Right lung (tissue), 5 donors: ENCODE results near the gene SCYL3. TPM values are rescaled to one million over a fixed set of nuclear protein-coding genes. Genes with fewer than 3 reads are reported as not detected.
A peak's percentile ranks its signal among the peaks of the same experiment; 100 is the strongest.
"Not testable (repeated sequence)": the region's sequence is repeated elsewhere in the genome, so short reads cannot be mapped to it uniquely, and the experiment has no call there.

ENCODE experiments used
- DNase-seq, 2 donors: peaks; one replicate each; pipeline ENCODE4 v3.0.0-alpha.2; 2013
- polyA plus RNA-seq, 5 donors: library from polyadenylated mRNA; unstranded; fragments of 120-200 nt; gene quantifications; one replicate each; pipeline versions ENCODE4 v1.2.1 to v1.2.3, GENCODE V29; 2013; ENCODE audit warnings: inconsistent platforms in 1 of 5, low replicate concordance in 1 of 5; ENCODE audit not compliant: insufficient read length in 5 of 5, insufficient read depth in 1 of 5

Gene SCYL3
- polyA plus RNA-seq, 5 donors = 15.2 to 23.5 (median 22.9) TPM

DNA sequence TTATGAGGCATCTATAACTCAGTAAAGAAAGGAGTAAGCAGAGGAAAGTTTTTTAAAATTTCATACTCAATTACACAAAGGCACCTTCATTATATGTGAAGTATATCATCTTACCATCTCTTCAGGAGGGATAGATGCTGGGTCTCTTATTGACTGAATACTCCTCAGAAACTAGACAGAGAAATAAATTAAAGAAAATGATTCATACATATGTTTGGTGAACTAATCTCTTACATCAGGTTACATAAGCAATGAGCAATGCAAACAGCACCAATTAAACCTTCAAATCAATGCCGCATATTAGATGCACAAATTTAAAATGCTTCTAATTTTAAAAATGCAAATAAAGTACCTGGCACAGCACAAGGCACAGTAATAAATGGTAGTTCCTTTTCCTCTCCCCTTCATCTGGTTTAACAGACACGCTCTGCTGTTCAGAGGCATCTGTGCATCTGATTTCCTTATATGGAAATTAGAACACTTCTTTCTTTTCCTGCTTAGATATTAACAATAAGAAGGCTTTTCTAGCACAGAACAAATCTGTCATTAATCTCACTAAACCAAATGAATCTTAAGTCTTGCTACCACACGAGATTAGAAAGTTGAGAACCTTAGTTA, 20.0 kb downstream of the SCYL3 start:
- DNase-seq = no peak

DNA sequence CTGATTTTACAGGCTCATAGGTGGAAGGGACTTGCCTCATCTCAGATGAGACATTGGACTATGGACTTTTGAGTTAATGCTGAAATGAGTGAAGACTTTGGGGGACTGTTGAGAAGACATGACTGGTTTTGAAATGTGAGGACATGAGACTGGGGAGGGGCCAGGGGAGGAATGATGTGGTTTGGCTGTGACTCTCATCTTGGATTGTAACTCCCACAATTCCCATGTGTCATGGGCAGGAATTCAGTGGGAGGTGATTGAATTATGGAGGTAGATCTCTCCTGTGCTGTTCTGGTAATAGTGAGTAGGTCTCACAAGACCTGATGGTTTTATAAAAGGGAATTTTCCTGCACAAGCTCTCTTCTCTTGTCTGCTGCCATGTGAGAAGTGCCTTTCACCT, 20.8 kb downstream of the SCYL3 start:
- no peak for DNase-seq

GRCh38 chr1:169871988-169872387, 21.7 kb downstream of the SCYL3 start:
- DNase-seq = not testable (repeated sequence)

GRCh38 chr1:169869426-169869825, 24.3 kb downstream of the SCYL3 start:
- DNase-seq = no peak

GRCh38 chr1:169868978-169869377, 24.7 kb downstream of the SCYL3 start:
- no peak for DNase-seq

DNA sequence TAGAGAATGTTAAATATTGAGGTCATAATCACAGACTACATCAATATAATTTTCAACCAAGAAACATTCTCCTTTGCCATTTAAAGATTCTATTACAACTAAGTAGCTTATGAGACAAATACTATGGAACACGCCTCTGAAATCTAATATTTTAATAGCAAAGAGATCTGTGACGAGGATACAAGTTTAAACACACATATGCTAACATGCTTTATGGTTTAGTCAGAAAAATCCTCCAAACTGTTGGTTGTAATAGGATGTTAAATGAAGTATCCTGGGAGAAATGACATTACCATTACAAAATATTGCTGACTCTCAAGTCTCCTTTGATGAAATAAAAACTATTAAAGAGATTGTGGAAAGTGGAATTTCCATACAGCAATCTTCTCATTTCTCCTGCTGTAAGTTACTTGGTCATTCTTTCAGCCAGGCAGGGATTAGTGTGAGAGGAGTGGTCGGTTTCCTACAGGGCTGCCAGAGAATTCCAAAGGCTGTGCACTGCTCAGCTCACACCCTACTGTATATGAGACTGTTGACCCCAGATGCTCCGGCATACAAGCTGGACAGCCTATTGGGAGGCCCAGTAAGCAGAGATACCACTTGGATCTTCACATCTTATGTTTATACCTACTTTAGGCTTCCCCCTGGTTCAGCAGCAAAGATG, 26.6 kb downstream of the SCYL3 start:
- no peak for DNase-seq

- no peak for DNase-seq
Observed at GRCh38 chr1:169866577-169866976, 27.1 kb downstream of the SCYL3 start.

DNA sequence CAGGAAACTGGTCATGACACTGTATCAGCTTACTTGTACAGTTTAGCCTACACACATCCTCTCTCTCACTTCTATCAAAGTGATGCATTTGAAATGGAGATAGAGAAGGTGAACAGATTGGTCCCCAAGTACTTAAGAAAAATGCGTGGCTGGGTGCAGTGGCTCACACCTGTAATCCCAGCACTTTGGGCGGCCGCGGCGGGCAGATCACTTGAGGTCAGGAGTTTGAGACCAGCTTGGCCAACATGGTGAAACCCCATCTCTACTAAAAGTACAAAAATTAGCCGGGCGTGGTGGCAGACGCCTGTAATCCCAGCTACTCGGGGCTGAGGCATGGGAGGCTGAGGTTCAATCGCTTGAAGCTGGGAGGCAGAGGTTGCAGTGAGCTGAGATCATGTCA, 29.2 kb downstream of the SCYL3 start:
- not testable (repeated sequence) for DNase-seq

- no peak for DNase-seq
Observed at GRCh38 chr1:169860750-169861149, 32.9 kb downstream of the SCYL3 start.

DNA sequence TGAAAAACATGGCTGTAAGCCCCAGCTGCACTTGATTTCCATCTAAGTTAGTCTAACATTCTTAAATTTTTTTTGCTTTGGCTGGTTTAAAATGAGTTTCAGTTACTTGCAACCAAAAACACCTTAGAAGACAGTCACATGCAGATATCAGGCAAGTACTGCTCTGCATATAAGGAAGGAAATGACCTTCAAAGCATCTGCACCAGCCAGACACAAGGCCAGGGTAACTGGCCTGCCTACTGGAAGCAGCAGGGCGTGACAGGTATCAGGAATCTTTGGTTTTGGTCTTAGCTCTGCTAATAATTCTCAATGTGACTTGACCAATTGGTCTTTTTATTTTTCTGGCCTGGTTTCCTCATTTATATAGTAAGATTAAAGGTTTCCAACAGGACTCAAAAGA, 33.5 kb downstream of the SCYL3 start:
- DNase-seq = no peak

- DNase-seq = no peak
Observed at GRCh38 chr1:169859001-169859400, 34.7 kb downstream of the SCYL3 start.

GRCh38 chr1:169858467-169858866, 35.2 kb downstream of the SCYL3 start:
- no peak for DNase-seq

DNA sequence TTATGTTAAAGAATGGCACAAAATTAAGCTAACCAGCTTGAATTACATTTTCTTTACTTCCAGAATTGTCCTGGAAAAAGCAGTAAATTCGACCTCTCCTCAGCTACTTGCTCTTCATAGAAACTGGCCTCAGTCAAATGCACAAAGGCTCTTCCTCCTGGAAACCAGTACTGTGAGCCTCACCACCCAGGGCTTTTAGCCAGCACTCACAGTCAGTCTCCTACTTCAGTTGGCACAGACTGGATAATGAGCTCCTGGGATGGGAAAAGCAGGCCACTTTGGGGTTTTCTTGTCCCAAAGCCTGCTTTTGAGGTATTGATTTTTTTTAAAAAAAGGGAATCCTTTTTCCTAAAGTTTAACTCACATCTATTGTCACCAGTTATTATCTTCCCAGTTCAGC, 40.4 kb downstream of the SCYL3 start:
- no peak for DNase-seq

- no peak for DNase-seq
Observed at GRCh38 chr1:169849346-169850022, 44.2 kb downstream of the SCYL3 start.

DNA sequence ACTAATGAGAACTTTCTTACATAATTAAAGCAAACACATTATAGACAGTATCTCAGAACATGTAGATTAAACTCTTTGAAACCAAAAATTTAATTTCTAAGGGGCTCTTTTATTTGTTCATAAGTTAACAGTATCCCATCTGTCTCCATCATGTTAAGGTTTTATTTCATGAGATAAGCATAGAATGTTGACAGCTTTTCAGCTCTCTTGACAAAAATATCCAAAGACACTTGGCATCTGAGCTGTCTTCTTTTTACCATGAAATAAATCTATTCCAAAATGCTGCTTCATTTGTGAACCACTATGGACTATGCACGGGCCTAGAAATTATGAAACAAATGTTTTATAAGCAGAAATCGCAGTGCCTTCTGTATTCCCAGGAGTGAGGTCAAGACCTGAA, 45.2 kb downstream of the SCYL3 start:
- no peak for DNase-seq

DNA sequence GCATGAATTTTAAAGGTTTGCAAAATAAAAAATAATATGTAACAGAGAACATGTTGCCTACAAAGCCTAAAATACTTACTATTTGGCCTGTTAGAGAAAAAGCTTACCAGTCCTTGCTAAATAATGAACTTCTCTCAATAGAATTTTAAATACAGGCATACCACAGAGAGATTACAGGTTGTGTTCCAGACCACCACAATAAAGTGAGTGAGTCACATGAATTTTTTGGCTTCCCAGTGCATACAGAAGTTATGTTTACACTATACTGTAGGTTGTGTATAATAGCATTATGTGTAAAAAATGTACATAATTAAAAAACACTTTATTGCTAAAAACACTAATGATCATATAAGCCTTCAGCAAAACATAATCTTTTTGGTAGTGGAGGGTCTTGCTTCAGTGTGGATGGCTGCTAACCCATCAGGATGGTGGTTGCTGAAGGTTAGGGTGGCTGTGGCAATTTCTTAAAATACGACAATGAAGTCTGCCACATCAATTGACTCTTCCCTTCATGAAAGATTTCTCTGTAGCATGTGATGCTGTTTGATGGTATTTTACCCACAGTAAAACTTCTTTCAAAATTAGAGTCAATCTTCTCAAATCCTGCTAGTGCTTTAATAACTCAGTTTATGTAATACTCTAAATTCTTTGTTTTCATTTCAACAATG, 48.6 kb downstream of the SCYL3 start:
- no peak for DNase-seq

- DNase-seq = no peak
Observed at GRCh38 chr1:169838942-169839341, 54.8 kb downstream of the SCYL3 start.

DNA sequence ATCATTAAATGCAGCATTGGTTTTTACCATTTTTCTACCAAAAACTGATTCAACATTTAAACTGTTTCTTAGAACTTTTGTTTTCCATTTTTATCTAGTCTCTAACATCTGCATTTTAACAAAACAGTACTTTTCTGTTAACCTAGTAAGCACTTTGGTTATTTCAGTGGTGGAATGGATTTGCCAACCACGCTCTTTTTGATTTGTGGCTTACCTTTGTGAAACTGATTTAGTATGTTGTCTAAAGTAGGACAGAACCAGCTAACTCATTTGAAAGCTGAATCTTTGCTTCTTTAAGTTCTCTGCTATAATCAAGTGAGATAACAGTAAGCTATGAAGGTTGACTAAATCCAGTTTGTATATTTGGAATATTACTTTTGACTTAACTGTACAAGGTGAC, 57.5 kb downstream of the SCYL3 start:
- DNase-seq = no peak

DNA sequence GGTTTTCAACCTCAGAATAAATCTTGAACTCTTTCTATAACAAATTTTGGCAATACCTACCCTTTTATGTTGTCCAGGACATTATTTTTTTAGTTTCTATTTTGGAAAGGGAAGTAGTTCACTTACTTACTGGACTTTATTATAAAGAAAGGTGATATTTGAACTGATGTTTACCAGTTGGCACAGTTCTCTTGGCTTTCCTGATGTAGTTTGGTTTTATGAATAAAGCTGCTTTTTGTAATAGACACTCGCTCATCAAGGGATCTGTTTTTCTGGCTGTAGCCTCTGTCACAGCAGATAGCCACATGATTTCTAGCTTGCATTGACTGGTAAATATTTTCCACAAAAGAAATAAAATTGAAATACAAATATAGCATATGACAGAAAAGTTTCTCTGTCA, 58.0 kb downstream of the SCYL3 start:
- no peak for DNase-seq

DNA sequence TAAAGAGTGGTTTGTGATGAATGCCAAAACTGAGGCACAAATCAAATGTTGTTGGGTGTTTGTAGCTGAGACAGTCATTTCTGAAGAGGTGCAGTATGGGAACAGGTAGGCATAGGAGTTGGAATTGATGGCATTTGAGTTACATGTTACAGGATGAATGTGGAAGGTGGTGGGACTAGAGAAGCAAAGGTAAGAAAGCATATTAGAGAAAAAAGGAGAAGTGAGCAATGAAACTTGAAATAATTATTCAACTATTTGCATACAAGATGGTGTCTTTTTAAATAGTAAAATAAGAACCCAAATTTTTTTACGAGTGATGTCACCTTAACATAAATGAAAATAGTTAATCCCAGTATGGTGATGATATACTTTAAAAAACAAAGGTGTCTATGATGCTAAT, 58.8 kb downstream of the SCYL3 start:
- DNase-seq = no peak

GRCh38 chr1:169833179-169833901, 60.4 kb downstream of the SCYL3 start:
- DNase-seq = peak in 1 of 2 donors; percentile 4

DNA sequence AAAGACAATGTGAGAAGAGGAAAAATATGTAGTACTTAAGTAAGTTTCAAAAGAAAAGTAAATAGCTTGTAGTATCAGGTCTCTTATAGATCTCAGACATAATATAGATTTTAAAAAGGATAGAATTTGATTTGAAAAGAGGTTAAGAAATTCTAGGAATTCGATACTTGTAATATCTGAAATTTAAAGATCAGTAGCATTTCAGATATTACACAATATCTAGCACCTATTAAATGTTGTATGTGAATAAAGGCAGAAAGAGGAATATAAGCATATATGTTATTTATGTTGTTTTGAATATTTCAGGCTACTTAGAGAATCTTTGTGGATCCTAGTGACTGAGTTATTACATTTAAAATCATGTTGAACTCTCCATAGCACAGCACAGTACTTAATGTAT, 64.0 kb downstream of the SCYL3 start:
- no peak for DNase-seq
